Measurements from ENCODE around the gene UXS1. TPM values are rescaled to one million over a fixed set of nuclear protein-coding genes. Genes with fewer than 3 reads are reported as not detected.

UXS1 gene
- total RNA-seq, 1 experiment from 2014 or later: 46.3 TPM

DNA sequence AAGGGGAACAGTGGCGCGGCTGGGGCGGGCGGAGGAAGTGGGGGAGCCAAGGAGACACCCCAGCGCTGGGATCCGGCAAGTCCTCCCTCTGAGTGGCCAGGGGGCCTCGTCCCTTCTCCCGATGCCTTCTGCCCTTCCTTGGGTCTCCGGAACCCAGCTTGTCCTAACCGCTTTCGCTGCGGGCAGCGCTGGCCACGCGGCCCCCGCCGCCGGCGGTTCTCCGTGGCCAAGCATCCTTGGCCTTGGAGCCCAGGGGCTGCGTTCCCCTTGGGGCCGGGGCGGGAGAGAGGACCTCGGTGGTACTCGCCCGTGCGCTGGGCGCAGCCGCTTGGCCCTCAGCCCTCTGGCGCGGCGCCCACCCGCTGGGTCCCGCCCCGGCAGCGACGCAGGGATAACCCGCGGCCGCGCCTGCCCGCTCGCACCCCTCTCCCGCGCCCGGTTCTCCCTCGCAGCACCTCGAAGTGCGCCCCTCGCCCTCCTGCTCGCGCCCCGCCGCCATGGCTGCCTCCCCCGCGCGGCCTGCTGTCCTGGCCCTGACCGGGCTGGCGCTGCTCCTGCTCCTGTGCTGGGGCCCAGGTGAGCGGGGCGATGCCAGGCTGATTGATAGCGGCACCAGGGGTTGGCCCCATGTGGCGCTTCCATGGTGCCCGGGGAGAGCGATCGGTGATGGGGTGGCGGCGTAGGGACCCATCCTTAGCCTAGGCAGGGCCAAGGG is 128.7 kb downstream of the UXS1 start:
- Histone ChIP-seq H3K4me1 (ENCODE audit: insufficient read depth, low read length) (peaks cover 4% of the 10 kb centered on the region; the same call in 1 of the 2 replicates), H3K4ac (ENCODE audit: low read depth, low read length) (no peak overlapping the region), H2BK120ac (ENCODE audit: low read depth, low read length, poor library complexity, severe bottlenecking) (no peak overlapping the region), H2BK20ac (ENCODE audit: low read depth, low read length, poor library complexity, severe bottlenecking) (no peak overlapping the region), H2BK15ac (ENCODE audit: low read depth, low read length) (no peak overlapping the region), H3K79me1 (ENCODE audit: insufficient read depth, low read depth, low read length, poor library complexity, severe bottlenecking) (no peaks in the 10 kb centered on the region), H2AFZ (ENCODE audit: low read length) (no peak overlapping the region), H4K5ac (ENCODE audit: insufficient read length, low read depth, low read length) (no peak overlapping the region), H4K91ac (ENCODE audit: insufficient read length, low read depth, low read length) (no peak overlapping the region), H3T11ph (ENCODE audit: low read length) (no peak overlapping the region), H2BK5ac (ENCODE audit: insufficient read length, low read length) (no peak overlapping the region), H3K9ac (ENCODE audit: extremely low read depth, insufficient read length, low read length) (no peak overlapping the region), H3K23me2 (ENCODE audit: insufficient read length, low read depth, low read length, poor library complexity, severe bottlenecking) (peaks cover 8% of the 10 kb centered on the region), H3K14ac (ENCODE audit: insufficient read depth, low read length) (no peak overlapping the region), H2BK12ac (ENCODE audit: insufficient read length, low read depth, low read length) (no peak overlapping the region), H3K79me2 (ENCODE audit: insufficient read depth, low read length) (no peaks in the 10 kb centered on the region), H3K18ac (ENCODE audit: insufficient read length, low read depth, low read length) (no peak overlapping the region), H3K56ac (ENCODE audit: insufficient read length, low read depth, low read length) (no peak overlapping the region), H3K27ac (ENCODE audit: insufficient read length, low read depth, low read length) (no peak overlapping the region), H4K20me1 (ENCODE audit: control insufficient read depth, insufficient read depth, insufficient read length) (no peaks in the 10 kb centered on the region), H3K27me3 (ENCODE audit: insufficient read depth, low read length) (peaks cover 5% of the 10 kb centered on the region; the same call in 1 of the 2 replicates), H3K23ac (ENCODE audit: insufficient read length, low read depth, low read length) (no peak overlapping the region), H3K9me3 (ENCODE audit: control insufficient read depth, low read depth, low read length) (no peaks in the 10 kb centered on the region), H3K4me2 (ENCODE audit: insufficient read depth, insufficient read length, low read length) (peak overlapping the region; percentile 77), H4K8ac (replicated peaks; ENCODE audit: insufficient read length, low read depth, low read length) (no peak overlapping the region), H2AK5ac (ENCODE audit: insufficient read length, low read length) (no peak overlapping the region)
- DNase-seq: no peak
- WGBS (ENCODE audit: extremely low coverage, insufficient read length, low lambda C conversion rate): no CpG with 5 or more reads among the region's 68 CpGs
- Mint-ChIP-seq H3K4me1 (peaks cover 15 to 19% of the 10 kb centered on the region in 2 experiments), H3K36me3 (ENCODE audit: insufficient read depth in 1 of 3, low read depth in 3 of 3) (no peaks in the 10 kb centered on the region; a peak in 1 of 7 replicates), H3K27ac (no peak overlapping the region), H3K27me3 (ENCODE audit: low read depth) (peaks cover 45% of the 10 kb centered on the region), H3K9me3 (no peaks in the 10 kb centered on the region), H3K4me3 (peak overlapping the region; percentile 58 to 80)
- TF ChIP-seq, protein P1, sequence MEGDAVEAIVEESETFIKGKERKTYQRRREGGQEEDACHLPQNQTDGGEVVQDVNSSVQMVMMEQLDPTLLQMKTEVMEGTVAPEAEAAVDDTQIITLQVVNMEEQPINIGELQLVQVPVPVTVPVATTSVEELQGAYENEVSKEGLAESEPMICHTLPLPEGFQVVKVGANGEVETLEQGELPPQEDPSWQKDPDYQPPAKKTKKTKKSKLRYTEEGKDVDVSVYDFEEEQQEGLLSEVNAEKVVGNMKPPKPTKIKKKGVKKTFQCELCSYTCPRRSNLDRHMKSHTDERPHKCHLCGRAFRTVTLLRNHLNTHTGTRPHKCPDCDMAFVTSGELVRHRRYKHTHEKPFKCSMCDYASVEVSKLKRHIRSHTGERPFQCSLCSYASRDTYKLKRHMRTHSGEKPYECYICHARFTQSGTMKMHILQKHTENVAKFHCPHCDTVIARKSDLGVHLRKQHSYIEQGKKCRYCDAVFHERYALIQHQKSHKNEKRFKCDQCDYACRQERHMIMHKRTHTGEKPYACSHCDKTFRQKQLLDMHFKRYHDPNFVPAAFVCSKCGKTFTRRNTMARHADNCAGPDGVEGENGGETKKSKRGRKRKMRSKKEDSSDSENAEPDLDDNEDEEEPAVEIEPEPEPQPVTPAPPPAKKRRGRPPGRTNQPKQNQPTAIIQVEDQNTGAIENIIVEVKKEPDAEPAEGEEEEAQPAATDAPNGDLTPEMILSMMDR (conservative IDR thresholded peaks at IDR 0.05): no peak
